Spleen (tissue), 11 donors: Measurements from ENCODE around the gene VANGL1. TPM values are rescaled to one million over a fixed set of nuclear protein-coding genes. Genes with fewer than 3 reads are reported as not detected.

Experiments used
- DNase-seq: peaks from one replicate; pipeline ENCODE4 v3.0.0-alpha.2; 2020
- H3K27ac ChIP-seq, 8 donors: fragments of 200-600 bp; sonication (generic) in 7 of 8; 1 replicate in 4 of 8; 2 replicates in 4 of 8; pipeline versions ENCODE4 v1.5.0 to v1.8.0; 2016 to 2021; ENCODE audit warnings: inconsistent platforms in 4 of 8, mild to moderate bottlenecking in 4 of 8, moderate library complexity in 1 of 8
- H3K27me3 ChIP-seq, 7 donors: fragments of 200-600 bp; sonication (generic) in 6 of 7; replicated peaks in 1 of 7; 1 replicate in 4 of 7; 2 replicates in 3 of 7; pipeline versions ENCODE4 v1.5.0 to v1.8.0; 2016 to 2021; ENCODE audit warnings: inconsistent platforms in 3 of 7, mild to moderate bottlenecking in 1 of 7
- H3K36me3 ChIP-seq, 6 donors: fragments of 200-600 bp; sonication (generic) in 5 of 6; 1 replicate in 4 of 6; 2 replicates in 2 of 6; pipeline versions ENCODE4 v1.5.0 to v1.8.0; 2016 to 2021; ENCODE audit warnings: inconsistent platforms in 2 of 6
- H3K4me1 ChIP-seq, 6 donors: fragments of 200-600 bp; sonication (generic) in 5 of 6; 1 replicate in 3 of 6; 2 replicates in 3 of 6; pipeline versions ENCODE4 v1.5.0 to v1.8.0; 2016 to 2021; ENCODE audit warnings: inconsistent platforms in 3 of 6
- H3K4me3 ChIP-seq, 8 donors: fragments of 200-600 bp; sonication (generic) in 7 of 8; 1 replicate in 4 of 8; 2 replicates in 4 of 8; pipeline versions ENCODE4 v1.5.0 to v1.8.0; 2016 to 2021; ENCODE audit warnings: inconsistent platforms in 4 of 8, mild to moderate bottlenecking in 4 of 8, moderate library complexity in 2 of 8
- H3K9me3 ChIP-seq, 8 donors: fragments of 200-600 bp; sonication (generic) in 7 of 8; 1 replicate in 4 of 8; 2 replicates in 4 of 8; pipeline versions ENCODE4 v1.5.0 to v1.8.0; 2016 to 2021; ENCODE audit warnings: inconsistent platforms in 4 of 8
- CTCF ChIP-seq, 11 experiments: fragments of 200-600 bp in 7 of 11; fragments of 450-650 bp in 4 of 11; sonication (generic) in 4 of 11; IDR thresholded peaks in 8 of 11; conservative IDR thresholded peaks in 3 of 11; 1 replicate in 7 of 11; 2 replicates in 4 of 11; pipeline versions ENCODE4 v1.4.0 to v1.8.0; 2016 to 2021; ENCODE audit warnings: antibody characterized with exemption in 11 of 11, inconsistent platforms in 4 of 11, mild to moderate bottlenecking in 1 of 11
- POLR2A ChIP-seq, 3 donors: fragments of 450-650 bp; IDR thresholded peaks; one replicate each; pipeline ENCODE4 v1.5.1; 2017; ENCODE audit warnings: antibody characterized with exemption in 3 of 3, mild to moderate bottlenecking in 1 of 3
- POLR2AphosphoS5 ChIP-seq, 3 donors: sonication (generic); formaldehyde crosslinking; IDR thresholded peaks; one replicate each; pipeline ENCODE4 v1.5.1; 2017; ENCODE audit warnings: antibody characterized with exemption in 3 of 3
- WGBS, 5 donors: extraction: QIAGEN DNeasy Blood & Tissue Kit in 3 of 5; methylation state at CpG; one replicate each; pipeline versions ENCODE4 v1.1.5 to v1.1.7; 2013 to 2018; 5-methylcytosine and 5-hydroxymethylcytosine counted together
- intact Hi-C: fragments of 100-400 bp; cut with DNase I; formaldehyde crosslinking; loops from one replicate; pipeline ENCODE4 v1.15.0; 2023; ENCODE audit warnings: low total_unique reads
- polyA plus RNA-seq, 3 donors: library from polyadenylated mRNA; stranded (reverse); fragments of 200-250 nt; gene quantifications; one replicate each; pipeline ENCODE4 v1.2.1, GENCODE V29; 2013
- total RNA-seq, 7 donors: library from RNA; depleted of rRNA in 3 of 7; stranded (reverse); fragments of >200 nt in 3 of 7; fragmentation: NEBNext Ultra II Directional in 4 of 7; extraction: Animal tissue kit (Norgen Biotek cat#: 25700) in 4 of 7; gene quantifications; one replicate each; pipeline versions ENCODE4 v1.1.0 to v1.2.1, GENCODE V29; 2016 to 2021
- donor health status: healthy with polysubstance abuse.
- donor health status: DM: no; HTN: no; CAD: no; lungs with moderate emphysema.
- donor health status: DM: no; HTN: no; CAD: no.
- donor health status: Bipolar disorder and iron deficiency.
- donor health status: healthy.
- donor health status: DM: no; HTN: no; CAD: no.
- donor health status: DM: yes; HTN: yes; CAD: no.

VANGL1 gene
- total and polyA plus RNA-seq, 10 donors: 0.24 to 7.0 (median 4.3) TPM

GRCh38 chr1:115606305-115606704 lies 35.5 kb upstream of the VANGL1 start:
- intact Hi-C loops: loop anchor here (5.0 kb wide), 1 partner anchor 166 kb away; no protein-coding TSS in a partner anchor
- Histone ChIP-seq H3K4me1 (no peaks in the 10 kb centered on the region), H3K4me3 (no peak overlapping the region), H3K9me3 (peaks cover 0 to 10% (median 0%) of the 10 kb centered on the region in 8 donors), H3K27ac (no peak overlapping the region), H3K27me3 (peaks cover 0 to 4% (median 0%) of the 10 kb centered on the region in 7 donors), H3K36me3 (no peaks in the 10 kb centered on the region)
- no peak for TF ChIP-seq CTCF (IDR thresholded peaks at IDR 0.05 in 8 of 11, conservative IDR thresholded peaks at IDR 0.05 in 3 of 11)
- DNase-seq: no peak
- WGBS, 5 donors: 76 to 87% (median 85%) methylated on average over 5 of the region's 5 CpGs

- no peak for TF ChIP-seq POLR2AphosphoS5 (IDR thresholded peaks at IDR 0.05)
- WGBS, 5 donors: 52 to 92% (median 61%) methylated on average over 1 of the region's 1 CpG
Observed at GRCh38 chr1:115609021-115609420, 32.7 kb upstream of the VANGL1 start.

GRCh38 chr1:115613767-115614166 lies 28.0 kb upstream of the VANGL1 start:
- H3K4me1 ChIP-seq: no peaks in the 10 kb centered on the region
- intact Hi-C loops: loop anchor here (10.0 kb wide), 1 partner anchor 91 kb away; no protein-coding TSS in a partner anchor
- no peak for DNase-seq
- no peak for TF ChIP-seq POLR2AphosphoS5 (IDR thresholded peaks at IDR 0.05)
- no peak for TF ChIP-seq CTCF (IDR thresholded peaks at IDR 0.05 in 8 of 11, conservative IDR thresholded peaks at IDR 0.05 in 3 of 11)
- TF ChIP-seq POLR2A (IDR thresholded peaks at IDR 0.05): no peak
- H3K4me3 ChIP-seq: no peak overlapping the region
- whole genome bisulfite sequencing, 5 donors: 75 to 95% (median 89%) methylated on average over 4 of the region's 4 CpGs
- H3K27me3 ChIP-seq: peaks cover 0 to 13% (median 0%) of the 10 kb centered on the region in 7 donors
- H3K9me3 ChIP-seq: no peaks in the 10 kb centered on the region
- no peaks in the 10 kb centered on the region for H3K36me3 ChIP-seq
- H3K27ac ChIP-seq: no peak overlapping the region

More at GRCh38 chr1:115609021-115609420, 32.7 kb upstream of the VANGL1 start:
- H3K9me3 ChIP-seq: peaks cover 0 to 10% (median 0%) of the 10 kb centered on the region in 8 donors
- H3K4me1 ChIP-seq: no peaks in the 10 kb centered on the region
- DNase-seq: no peak
- peaks cover 0 to 4% (median 0%) of the 10 kb centered on the region in 7 donors for H3K27me3 ChIP-seq
- no peaks in the 10 kb centered on the region for H3K36me3 ChIP-seq
- intact Hi-C loops: loop anchor here (5.0 kb wide), 1 partner anchor 163 kb away; no protein-coding TSS in a partner anchor
- H3K27ac ChIP-seq: no peak overlapping the region
- H3K4me3 ChIP-seq: no peak overlapping the region

- intact Hi-C loops: no loop called here
- TF ChIP-seq CTCF (IDR thresholded peaks at IDR 0.05 in 8 of 11, conservative IDR thresholded peaks at IDR 0.05 in 3 of 11) (no peak), POLR2AphosphoS5 (IDR thresholded peaks at IDR 0.05) (no peak), POLR2A (IDR thresholded peaks at IDR 0.05) (no peak)
Observed at GRCh38 chr1:115620453-115620852, 21.3 kb upstream of the VANGL1 start.

GRCh38 chr1:115620950-115621349 lies 20.8 kb upstream of the VANGL1 start:
- no peaks in the 10 kb centered on the region for H3K36me3 ChIP-seq
- no peak for DNase-seq
- no peak overlapping the region for H3K4me3 ChIP-seq
- H3K27ac ChIP-seq: no peak overlapping the region
- no peaks in the 10 kb centered on the region for H3K4me1 ChIP-seq
- intact Hi-C loops: no loop called here
- TF ChIP-seq POLR2AphosphoS5 (IDR thresholded peaks at IDR 0.05): no peak
- TF ChIP-seq CTCF (IDR thresholded peaks at IDR 0.05 in 8 of 11, conservative IDR thresholded peaks at IDR 0.05 in 3 of 11): no peak
- TF ChIP-seq POLR2A (IDR thresholded peaks at IDR 0.05): no peak
- H3K27me3 ChIP-seq: peaks cover 0 to 13% (median 0%) of the 10 kb centered on the region in 7 donors
- peaks cover 0 to 35% (median 31%) of the 10 kb centered on the region in 8 donors for H3K9me3 ChIP-seq

More at GRCh38 chr1:115620453-115620852, 21.3 kb upstream of the VANGL1 start:
- Histone ChIP-seq H3K4me3 (no peak overlapping the region), H3K9me3 (peaks cover 0 to 35% (median 31%) of the 10 kb centered on the region in 8 donors), H3K27me3 (peaks cover 0 to 13% (median 0%) of the 10 kb centered on the region in 7 donors), H3K4me1 (no peaks in the 10 kb centered on the region), H3K36me3 (no peaks in the 10 kb centered on the region), H3K27ac (no peak overlapping the region)
- DNase-seq: no peak
